Measurements from ENCODE around the gene GRAP2.

DNA sequence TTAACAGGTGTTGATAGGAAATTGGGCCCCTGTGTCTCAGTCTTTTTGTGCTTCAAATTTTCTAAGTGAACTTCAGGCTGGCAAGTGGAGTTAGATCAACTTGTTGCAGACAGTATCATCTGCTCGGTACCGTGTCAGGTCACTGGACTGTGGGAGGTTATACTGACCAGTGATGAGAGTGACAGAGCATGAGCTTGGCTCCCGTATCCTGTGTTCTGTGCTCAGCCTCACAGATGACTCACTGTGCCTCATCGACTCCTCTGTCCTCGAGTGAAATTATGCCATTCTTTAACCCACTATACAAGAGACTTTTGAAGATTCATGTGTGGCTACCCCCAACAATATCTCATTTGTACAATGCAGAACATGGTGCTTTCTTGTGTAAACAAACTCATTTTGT lies 7.9 kb downstream of the GRAP2 start:
- TF ChIP-seq, protein P1, sequence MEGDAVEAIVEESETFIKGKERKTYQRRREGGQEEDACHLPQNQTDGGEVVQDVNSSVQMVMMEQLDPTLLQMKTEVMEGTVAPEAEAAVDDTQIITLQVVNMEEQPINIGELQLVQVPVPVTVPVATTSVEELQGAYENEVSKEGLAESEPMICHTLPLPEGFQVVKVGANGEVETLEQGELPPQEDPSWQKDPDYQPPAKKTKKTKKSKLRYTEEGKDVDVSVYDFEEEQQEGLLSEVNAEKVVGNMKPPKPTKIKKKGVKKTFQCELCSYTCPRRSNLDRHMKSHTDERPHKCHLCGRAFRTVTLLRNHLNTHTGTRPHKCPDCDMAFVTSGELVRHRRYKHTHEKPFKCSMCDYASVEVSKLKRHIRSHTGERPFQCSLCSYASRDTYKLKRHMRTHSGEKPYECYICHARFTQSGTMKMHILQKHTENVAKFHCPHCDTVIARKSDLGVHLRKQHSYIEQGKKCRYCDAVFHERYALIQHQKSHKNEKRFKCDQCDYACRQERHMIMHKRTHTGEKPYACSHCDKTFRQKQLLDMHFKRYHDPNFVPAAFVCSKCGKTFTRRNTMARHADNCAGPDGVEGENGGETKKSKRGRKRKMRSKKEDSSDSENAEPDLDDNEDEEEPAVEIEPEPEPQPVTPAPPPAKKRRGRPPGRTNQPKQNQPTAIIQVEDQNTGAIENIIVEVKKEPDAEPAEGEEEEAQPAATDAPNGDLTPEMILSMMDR (IDR thresholded peaks at IDR 0.05) = no peak
- TF ChIP-seq POLR2A (IDR thresholded peaks at IDR 0.05) = no peak
- no peak for TF ChIP-seq POLR2AphosphoS5 (IDR thresholded peaks at IDR 0.05; ENCODE audit: insufficient read depth in 1 of 2, low read depth in 1 of 2)

Data from vagina (tissue), 2 donors.